Amniotic stem cell (primary cell): Measurements from ENCODE around the gene FAM131C.
A peak's percentile ranks its signal among the peaks of the same experiment; 100 is the strongest.
"Not testable (repeated sequence)": the region's sequence is repeated elsewhere in the genome, so short reads cannot be mapped to it uniquely, and the experiment has no call there.

Source experiments
- DNase-seq: peaks from one replicate; lab custom pipeline; 2025; lab: John Stamatoyannopoulos, UW

FAM131C gene

GRCh38 chr1:16076031-16076864 lies 2.8 kb upstream of the FAM131C start:
- peak; percentile 42 for DNase-seq

- DNase-seq = no peak
These were observed 2.0 kb upstream of the FAM131C start for GRCh38 chr1:16075337-16076030.

- DNase-seq = no peak
These were observed 766 bp upstream of the FAM131C start for GRCh38 chr1:16074217-16074616.

GRCh38 chr1:16072616-16073484 lies 601 bp downstream of the FAM131C start:
- no peak for DNase-seq

GRCh38 chr1:16072095-16072494 lies 1.4 kb downstream of the FAM131C start:
- DNase-seq = no peak

- no peak for DNase-seq
These were observed 1.8 kb downstream of the FAM131C start for GRCh38 chr1:16071614-16072013.

- no peak for DNase-seq
These were observed 2.7 kb downstream of the FAM131C start for GRCh38 chr1:16070640-16071355.

GRCh38 chr1:16068356-16069270 lies 4.8 kb downstream of the FAM131C start:
- no peak for DNase-seq

GRCh38 chr1:16067933-16068332 lies 5.5 kb downstream of the FAM131C start:
- DNase-seq = no peak

- DNase-seq = no peak
These were observed 6.2 kb downstream of the FAM131C start for GRCh38 chr1:16067127-16067768.

GRCh38 chr1:16066245-16066644 lies 7.2 kb downstream of the FAM131C start:
- no peak for DNase-seq

GRCh38 chr1:16065269-16065576 lies 8.2 kb downstream of the FAM131C start:
- DNase-seq = no peak

GRCh38 chr1:16064536-16065268 lies 8.7 kb downstream of the FAM131C start:
- no peak for DNase-seq

- no peak for DNase-seq
These were observed 9.5 kb downstream of the FAM131C start for GRCh38 chr1:16063921-16064320.

- DNase-seq = no peak
These were observed 10.1 kb downstream of the FAM131C start for GRCh38 chr1:16063226-16063829.

- not testable (repeated sequence) for DNase-seq
These were observed 10.8 kb downstream of the FAM131C start for GRCh38 chr1:16062687-16063075.

GRCh38 chr1:16061989-16062686 lies 11.3 kb downstream of the FAM131C start:
- DNase-seq = not testable (repeated sequence)

GRCh38 chr1:16061266-16061665 lies 12.2 kb downstream of the FAM131C start:
- DNase-seq = no peak
